Stimulated activated CD4-positive, alpha-beta T cell treated with anti-CD3 and anti-CD28 coated beads, Interleukin-1b, Interleukin-23, amount 100 ng/mL, for 1 hour (primary cell): ENCODE data around the gene KRTCAP2.

ENCODE experiments used
- DNase-seq, 2 donors: peaks; one replicate each; pipeline ENCODE4 v3.0.0-alpha.2; 2020; ENCODE audit warnings: low read depth in 2 of 2

KRTCAP2 gene

GRCh38 chr1:155134322-155134721 lies 38.8 kb downstream of the KRTCAP2 start:
- DNase-seq: no peak

- DNase-seq: no peak
These were observed 39.3 kb downstream of the KRTCAP2 start for GRCh38 chr1:155133799-155134281.

- no peak for DNase-seq
These were observed 41.2 kb downstream of the KRTCAP2 start for GRCh38 chr1:155131856-155132255.

- DNase-seq: no peak
These were observed 41.8 kb downstream of the KRTCAP2 start for GRCh38 chr1:155131285-155131684.

- DNase-seq: no peak
These were observed 42.7 kb downstream of the KRTCAP2 start for GRCh38 chr1:155130272-155131006.

- DNase-seq: no peak
These were observed 44.2 kb downstream of the KRTCAP2 start for GRCh38 chr1:155128755-155129473.

GRCh38 chr1:155127967-155128754 lies 44.9 kb downstream of the KRTCAP2 start:
- no peak for DNase-seq

GRCh38 chr1:155127105-155127966 lies 45.8 kb downstream of the KRTCAP2 start, which contains the start of gene EFNA1:
TSS of gene EFNA1 (plus strand) at chr1:155127876. CDS start at chr1:155127978, 102 bp downstream.
- no peak for DNase-seq

GRCh38 chr1:155126556-155127104 lies 46.5 kb downstream of the KRTCAP2 start:
- no peak for DNase-seq

GRCh38 chr1:155125946-155126555 lies 47.1 kb downstream of the KRTCAP2 start:
- DNase-seq: no peak

GRCh38 chr1:155125511-155125945 lies 47.6 kb downstream of the KRTCAP2 start:
- no peak for DNase-seq

- no peak for DNase-seq
These were observed 48.3 kb downstream of the KRTCAP2 start for GRCh38 chr1:155124503-155125463.

- no peak for DNase-seq
These were observed 49.3 kb downstream of the KRTCAP2 start for GRCh38 chr1:155123801-155124200.

- no peak for DNase-seq
These were observed 50.8 kb downstream of the KRTCAP2 start for GRCh38 chr1:155122308-155122707.

- DNase-seq: no peak
These were observed 51.9 kb downstream of the KRTCAP2 start for GRCh38 chr1:155121249-155121648.

GRCh38 chr1:155120253-155120652 lies 52.9 kb downstream of the KRTCAP2 start:
- DNase-seq: no peak
